LNCAP (cell line): Measurements from ENCODE around the gene BNC1.

ENCODE experiments used
- TF ChIP-seq, protein P1 (sequence below): fragments of 450-650 bp; IDR thresholded peaks from 2 replicates; pipeline ENCODE4 v1.5.1; 2017; ENCODE audit warnings: mild to moderate bottlenecking

BNC1 gene

DNA sequence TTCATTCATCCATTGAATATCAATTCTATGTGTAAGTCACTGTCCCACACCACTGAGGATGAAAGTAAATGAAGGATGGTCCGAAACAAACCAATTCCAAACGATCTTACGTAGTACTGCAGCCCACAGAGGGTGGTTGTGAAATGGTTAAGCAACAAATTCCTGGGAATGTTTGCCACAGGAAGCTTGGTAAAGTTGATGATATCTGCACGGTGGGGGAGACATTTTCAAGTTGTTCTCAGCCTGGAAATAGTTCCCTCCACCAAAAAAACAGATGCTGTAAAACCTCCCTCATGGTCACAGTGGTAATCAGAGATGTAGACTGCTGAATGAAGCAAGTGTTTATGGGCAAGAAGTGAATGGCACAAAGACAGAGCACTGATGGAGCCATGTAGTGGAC lies 35.9 kb upstream of the BNC1 start:
- TF ChIP-seq, protein P1, sequence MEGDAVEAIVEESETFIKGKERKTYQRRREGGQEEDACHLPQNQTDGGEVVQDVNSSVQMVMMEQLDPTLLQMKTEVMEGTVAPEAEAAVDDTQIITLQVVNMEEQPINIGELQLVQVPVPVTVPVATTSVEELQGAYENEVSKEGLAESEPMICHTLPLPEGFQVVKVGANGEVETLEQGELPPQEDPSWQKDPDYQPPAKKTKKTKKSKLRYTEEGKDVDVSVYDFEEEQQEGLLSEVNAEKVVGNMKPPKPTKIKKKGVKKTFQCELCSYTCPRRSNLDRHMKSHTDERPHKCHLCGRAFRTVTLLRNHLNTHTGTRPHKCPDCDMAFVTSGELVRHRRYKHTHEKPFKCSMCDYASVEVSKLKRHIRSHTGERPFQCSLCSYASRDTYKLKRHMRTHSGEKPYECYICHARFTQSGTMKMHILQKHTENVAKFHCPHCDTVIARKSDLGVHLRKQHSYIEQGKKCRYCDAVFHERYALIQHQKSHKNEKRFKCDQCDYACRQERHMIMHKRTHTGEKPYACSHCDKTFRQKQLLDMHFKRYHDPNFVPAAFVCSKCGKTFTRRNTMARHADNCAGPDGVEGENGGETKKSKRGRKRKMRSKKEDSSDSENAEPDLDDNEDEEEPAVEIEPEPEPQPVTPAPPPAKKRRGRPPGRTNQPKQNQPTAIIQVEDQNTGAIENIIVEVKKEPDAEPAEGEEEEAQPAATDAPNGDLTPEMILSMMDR: no peak

DNA sequence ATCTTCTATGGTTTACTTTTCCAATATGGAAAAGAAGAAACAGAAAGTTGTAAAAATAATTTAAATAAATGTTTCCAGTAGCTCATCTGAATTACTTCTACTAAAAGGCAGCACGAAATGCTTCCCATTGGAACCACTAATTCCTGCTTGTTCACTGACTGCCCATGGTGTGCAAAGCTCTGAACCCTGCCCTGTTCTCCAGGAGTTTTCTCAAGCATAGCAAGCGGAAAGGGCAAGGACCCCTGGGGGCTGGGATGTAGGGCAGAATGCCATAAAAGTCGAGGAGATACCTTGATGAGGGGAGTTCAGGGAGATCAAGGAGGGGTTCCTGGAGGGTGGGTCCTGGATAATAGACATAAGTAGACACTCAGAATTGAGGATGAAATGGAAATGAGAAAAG lies 35.3 kb upstream of the BNC1 start:
- TF ChIP-seq, protein P1: no peak

DNA sequence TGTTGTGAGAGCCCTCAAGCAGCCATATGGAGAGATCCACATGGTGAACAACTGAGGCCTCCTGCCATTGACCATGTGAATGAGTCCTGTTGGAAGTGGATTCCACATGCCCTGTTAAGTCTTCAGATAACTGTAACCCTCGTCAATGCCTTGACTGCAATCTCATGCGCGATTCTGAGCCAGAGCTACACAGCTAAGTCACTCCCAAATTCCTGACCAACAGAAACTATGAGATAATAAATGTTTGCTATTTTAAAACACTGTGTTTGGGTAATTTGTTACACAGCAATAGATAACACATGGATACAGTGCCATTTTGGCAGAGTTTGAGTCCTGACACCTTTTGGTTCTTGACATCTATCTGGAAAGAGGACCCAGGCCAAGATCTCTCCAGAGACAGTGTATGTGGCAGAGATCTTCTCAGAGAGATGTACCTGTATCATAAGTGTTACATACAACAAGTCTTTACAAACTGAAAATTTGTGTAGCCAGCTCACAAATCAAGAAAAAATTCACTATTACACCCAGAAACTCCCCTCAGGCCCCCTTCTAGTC lies 34.5 kb upstream of the BNC1 start:
- TF ChIP-seq, protein P1: no peak

DNA sequence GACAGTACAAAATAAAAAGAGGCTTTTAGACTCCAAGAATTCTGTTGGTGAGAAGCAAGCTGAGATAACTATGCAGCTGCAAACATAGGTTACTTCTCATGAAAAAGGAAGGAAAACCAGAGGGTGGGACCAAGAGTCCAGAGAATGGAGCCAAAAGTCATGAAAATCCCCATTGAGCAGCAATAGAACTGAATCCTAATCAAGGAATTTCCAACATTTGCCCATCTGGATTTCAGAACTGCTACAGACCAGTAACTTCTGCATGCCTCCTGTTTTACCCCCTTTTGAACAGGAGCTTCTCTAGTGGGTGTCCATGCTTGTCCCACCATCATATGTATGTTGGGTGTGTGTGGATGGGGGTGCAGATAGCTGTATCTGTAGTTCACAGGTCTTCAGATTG lies 33.6 kb upstream of the BNC1 start:
- TF ChIP-seq, protein P1: no peak

DNA sequence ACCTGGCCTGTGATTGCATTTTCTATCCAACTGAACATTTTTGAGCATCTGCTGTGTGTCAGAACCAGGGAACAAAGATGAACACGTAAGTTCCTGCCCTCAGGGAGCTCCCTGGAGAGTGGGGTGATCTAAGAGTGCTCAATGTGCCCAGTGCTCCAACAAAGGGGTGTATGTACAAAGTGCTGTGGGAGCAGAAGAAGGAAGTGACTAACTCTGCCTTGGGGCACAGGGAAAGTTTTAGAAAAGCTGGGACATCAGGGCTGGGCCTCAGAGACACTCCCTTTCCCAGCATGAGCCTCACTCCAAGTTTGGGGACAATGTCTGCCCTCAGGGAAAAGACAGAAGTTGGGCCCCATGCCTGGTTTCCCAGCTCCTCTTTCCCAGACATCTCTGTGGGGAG lies 27.6 kb upstream of the BNC1 start:
- TF ChIP-seq, protein P1: no peak

DNA sequence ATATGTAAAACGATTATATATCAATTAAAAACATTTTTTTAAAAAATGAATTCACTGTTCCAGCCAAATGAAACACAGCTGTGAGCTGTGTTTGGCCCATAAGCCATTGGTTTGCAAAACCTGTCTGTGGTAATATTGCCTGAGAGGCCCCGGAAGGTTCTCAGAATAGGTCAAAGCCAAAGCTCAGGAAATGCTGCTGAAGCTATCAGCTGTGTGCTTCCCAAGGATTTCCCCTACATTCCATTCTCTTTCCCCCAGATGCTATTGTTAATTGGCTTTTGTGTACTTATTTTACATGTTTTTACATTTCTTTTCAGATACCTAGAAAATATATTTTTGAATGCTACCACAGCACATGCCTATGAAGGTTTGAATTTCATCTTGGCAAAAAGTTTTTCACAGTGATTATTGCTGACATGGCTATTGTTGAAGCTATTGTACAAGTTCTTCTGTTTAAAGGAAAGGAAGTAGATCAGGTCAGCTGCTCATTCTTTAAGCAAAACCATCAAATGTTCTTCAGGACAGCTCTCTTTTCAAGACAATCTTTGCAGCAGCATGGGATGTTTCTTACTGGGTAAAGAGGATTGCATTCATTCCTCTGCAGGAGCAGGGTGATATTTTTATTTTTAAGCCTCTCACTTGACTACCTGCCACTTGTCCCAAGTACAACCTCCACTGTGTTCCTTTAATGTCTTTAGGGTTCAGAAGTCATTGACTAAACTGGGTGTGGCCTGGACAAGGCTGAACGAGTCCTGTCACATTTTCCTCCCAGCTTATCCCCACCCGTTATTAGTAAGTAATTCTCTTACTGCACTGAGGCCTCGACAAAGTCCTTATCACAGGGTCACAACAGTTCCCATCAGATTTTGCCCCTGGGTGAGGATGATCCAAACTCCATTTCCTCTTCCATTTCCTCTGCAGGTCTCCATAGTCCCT lies 26.3 kb upstream of the BNC1 start:
- TF ChIP-seq, protein P1: no peak

DNA sequence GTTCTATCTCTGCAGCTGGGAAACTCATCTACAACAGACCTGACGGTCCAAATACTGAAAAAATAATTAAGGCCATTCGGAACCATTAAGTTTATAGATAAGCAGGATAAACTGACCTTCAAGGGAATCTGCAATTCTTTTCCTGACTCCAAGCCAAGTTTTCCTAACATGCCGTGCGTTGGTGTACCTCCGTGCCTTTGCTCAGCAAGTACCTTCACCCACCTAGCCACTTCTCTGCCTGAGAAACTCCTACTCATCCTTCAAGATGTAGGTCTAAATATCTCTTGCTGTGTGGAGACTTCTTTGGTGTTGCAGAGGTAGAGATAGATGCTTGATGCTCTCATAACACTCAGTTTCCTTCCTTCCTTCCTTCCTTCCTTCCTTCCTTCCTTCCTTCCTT lies 24.2 kb upstream of the BNC1 start:
- TF ChIP-seq, protein P1: no peak
